ENCODE measurements around the gene FAM20C. TPM values are rescaled to one million over a fixed set of nuclear protein-coding genes. Genes with fewer than 3 reads are reported as not detected.

Gene FAM20C
- total RNA-seq, 1 donor from 2014 or later = 1.3 TPM

- DNase-seq (ENCODE audit: low read depth) (no peak), FAIRE-seq (no peak)
- TF ChIP-seq CTCF (IDR thresholded peaks at IDR 0.05; ENCODE audit: insufficient read depth, low read length, severe bottlenecking) = no peak
- H3K36me3 ChIP-seq (ENCODE audit: control insufficient read depth, insufficient read depth, low read length) = no peaks in the 10 kb centered on the region
- peaks cover 3% of the 10 kb centered on the region for H3K27me3 ChIP-seq (ENCODE audit: control insufficient read depth, insufficient read depth, low read length)
- H3K4me3 ChIP-seq (ENCODE audit: low read depth, low read length) = no peak overlapping the region
These were observed 2.2 kb upstream of the FAM20C start for GRCh38 chr7:190196-190595.

GRCh38 chr7:191105-191980 is 1.0 kb upstream of the FAM20C start:
- H3K4me3 ChIP-seq (ENCODE audit: low read depth, low read length) = peak overlapping the region; percentile 43
- H3K27me3 ChIP-seq (ENCODE audit: control insufficient read depth, insufficient read depth, low read length) = peaks cover 3% of the 10 kb centered on the region
- FAIRE-seq (no peak), DNase-seq (ENCODE audit: low read depth) (peak; percentile 70)
- no peaks in the 10 kb centered on the region for H3K36me3 ChIP-seq (ENCODE audit: control insufficient read depth, insufficient read depth, low read length)
- no peak for TF ChIP-seq CTCF (IDR thresholded peaks at IDR 0.05; ENCODE audit: insufficient read depth, low read length, severe bottlenecking)

DNA sequence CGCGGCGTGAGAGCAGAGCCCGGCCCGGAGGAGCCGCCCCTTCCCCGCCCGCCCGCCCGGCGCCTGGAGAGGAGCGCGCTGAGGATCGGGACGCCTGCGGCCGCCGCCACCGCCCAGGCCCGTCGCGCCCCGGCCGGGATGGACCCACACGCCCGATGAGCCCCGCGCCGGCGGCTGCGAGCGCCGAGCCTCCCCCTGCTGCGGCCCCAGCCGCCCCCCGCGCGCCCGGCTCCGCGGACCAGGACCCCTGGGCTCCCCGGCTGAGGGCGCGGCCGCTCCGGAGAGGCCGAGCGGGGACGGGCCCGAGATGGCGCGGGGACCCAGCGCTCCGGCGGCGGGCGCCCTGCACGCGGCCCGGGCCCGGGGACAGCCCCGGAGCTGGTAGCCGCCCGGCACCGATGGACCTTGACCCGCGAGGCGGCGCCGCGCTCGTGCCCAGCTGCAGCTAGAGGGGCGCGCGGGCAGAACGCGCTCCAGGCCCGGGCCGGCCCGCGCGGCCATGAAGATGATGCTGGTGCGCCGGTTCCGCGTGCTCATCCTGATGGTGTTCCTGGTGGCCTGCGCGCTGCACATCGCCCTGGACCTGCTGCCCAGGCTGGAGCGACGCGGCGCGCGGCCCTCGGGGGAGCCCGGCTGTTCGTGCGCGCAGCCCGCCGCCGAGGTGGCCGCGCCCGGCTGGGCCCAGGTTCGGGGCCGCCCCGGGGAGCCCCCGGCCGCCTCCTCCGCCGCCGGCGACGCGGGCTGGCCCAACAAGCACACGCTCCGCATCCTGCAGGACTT is 520 bp downstream of the FAM20C start:
- no peak for DNase-seq (ENCODE audit: low read depth)
- TF ChIP-seq CTCF (IDR thresholded peaks at IDR 0.05; ENCODE audit: insufficient read depth, low read length, severe bottlenecking) = no peak
- Histone ChIP-seq H3K36me3 (ENCODE audit: control insufficient read depth, insufficient read depth, low read length) (peaks cover 2% of the 10 kb centered on the region), H3K27me3 (ENCODE audit: control insufficient read depth, insufficient read depth, low read length) (peaks cover 3% of the 10 kb centered on the region), H3K4me3 (ENCODE audit: low read depth, low read length) (peak overlapping the region; percentile 43)
- FAIRE-seq = no peak

DNA sequence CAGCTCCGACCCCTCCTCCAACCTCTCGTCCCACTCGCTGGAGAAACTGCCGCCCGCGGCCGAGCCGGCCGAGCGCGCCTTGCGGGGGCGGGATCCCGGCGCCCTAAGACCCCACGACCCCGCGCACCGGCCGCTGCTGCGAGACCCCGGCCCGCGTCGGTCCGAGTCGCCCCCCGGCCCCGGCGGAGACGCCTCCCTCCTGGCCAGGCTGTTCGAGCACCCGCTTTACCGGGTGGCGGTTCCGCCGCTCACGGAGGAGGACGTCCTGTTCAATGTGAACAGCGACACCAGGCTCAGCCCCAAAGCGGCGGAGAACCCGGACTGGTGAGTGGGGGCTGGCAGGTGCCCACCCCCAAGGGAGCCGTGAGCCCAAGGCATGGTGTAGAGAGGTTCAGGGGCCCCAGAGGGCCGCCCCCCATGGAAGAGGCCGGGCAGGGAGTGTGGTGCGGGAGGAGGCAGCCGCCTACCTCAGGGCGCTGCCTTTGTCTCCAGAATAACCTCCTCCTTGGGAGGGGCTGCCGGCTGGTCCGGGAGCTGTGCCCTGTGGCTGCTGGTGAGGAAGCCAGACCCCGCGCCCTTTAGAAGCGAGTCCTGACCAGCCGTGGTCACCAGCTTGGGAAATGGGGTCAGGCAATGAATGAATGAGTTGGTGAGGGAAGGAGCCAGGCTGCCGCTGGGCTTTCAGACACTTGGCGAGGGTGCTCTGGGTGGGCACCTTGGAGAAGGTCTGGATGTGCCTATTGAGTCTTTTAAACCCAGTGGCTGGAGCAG is 1.3 kb downstream of the FAM20C start:
- no peak for DNase-seq (ENCODE audit: low read depth)
- no peak for TF ChIP-seq CTCF (IDR thresholded peaks at IDR 0.05; ENCODE audit: insufficient read depth, low read length, severe bottlenecking)
- Histone ChIP-seq H3K4me3 (ENCODE audit: low read depth, low read length) (peak overlapping the region; percentile 43), H3K27me3 (ENCODE audit: control insufficient read depth, insufficient read depth, low read length) (peaks cover 3% of the 10 kb centered on the region), H3K36me3 (ENCODE audit: control insufficient read depth, insufficient read depth, low read length) (peaks cover 2% of the 10 kb centered on the region)
- no peak for FAIRE-seq

DNA sequence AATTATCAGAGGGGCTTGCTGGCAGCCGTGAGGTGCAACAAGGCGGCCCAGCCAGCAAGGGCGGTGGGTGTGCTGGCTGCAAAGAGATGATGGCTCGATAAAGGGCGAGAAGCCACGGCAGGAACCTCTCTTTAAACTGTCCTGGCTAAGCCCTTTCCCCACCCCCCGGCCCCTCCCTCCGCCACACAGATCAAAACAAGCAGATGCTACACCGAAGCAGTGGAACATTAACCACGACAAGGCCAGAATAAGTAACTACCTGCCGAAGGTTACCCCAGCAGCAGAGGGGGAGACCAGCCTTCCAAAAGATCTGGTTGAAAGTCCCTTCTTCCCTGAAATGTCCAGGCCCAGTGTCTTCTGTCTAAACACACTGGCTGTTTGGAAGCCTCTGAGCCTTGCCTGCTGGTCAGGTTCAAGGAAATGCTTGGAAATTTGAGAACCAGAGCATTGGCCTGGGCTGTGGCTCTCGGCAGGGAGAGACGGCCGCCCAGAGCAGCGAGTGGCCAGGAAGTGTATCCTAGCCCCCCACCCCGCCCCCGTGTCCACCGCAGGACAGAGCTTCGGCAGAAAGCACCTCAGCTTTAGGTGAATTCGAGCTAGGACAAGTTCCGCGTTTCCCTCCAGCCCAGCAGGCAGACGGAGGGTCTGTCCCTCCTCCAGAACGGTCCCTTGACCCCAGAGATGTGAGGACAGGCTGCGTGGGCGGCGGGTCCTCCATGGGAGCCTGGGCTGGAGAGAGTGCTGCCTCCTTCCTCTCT is 2.1 kb downstream of the FAM20C start:
- TF ChIP-seq CTCF (IDR thresholded peaks at IDR 0.05; ENCODE audit: insufficient read depth, low read length, severe bottlenecking) = no peak

More for the DNA sequence above, 2.1 kb downstream of the FAM20C start:
- H3K27me3 ChIP-seq (ENCODE audit: control insufficient read depth, insufficient read depth, low read length) = peaks cover 3% of the 10 kb centered on the region
- DNase-seq (ENCODE audit: low read depth) (no peak), FAIRE-seq (no peak)
- H3K36me3 ChIP-seq (ENCODE audit: control insufficient read depth, insufficient read depth, low read length) = peaks cover 2% of the 10 kb centered on the region
- peak overlapping the region; percentile 43 for H3K4me3 ChIP-seq (ENCODE audit: low read depth, low read length)
